Loucy (cell line): Measurements from ENCODE around the gene BCL2L13.
"Not testable (repeated sequence)": the region's sequence is repeated elsewhere in the genome, so short reads cannot be mapped to it uniquely, and the experiment has no call there.

Source experiments
- H2AFZ ChIP-seq: fragments of 200-600 bp; sonication (generic); 2 replicates; pipeline ENCODE4 v1.6.0; 2016; ENCODE audit warnings: antibody characterized with exemption, mild to moderate bottlenecking, low read length, moderate library complexity
- H3F3A ChIP-seq: fragments of 200-600 bp; 2 replicates; pipeline ENCODE4 v1.6.0; 2016; ENCODE audit warnings: antibody characterized with exemption, low read depth, mild to moderate bottlenecking
- H3K27me3 ChIP-seq: fragments of 200-600 bp; sonication (generic); 2 replicates; pipeline ENCODE4 v1.6.1; 2014; ENCODE audit warnings: low read length, mild to moderate bottlenecking; ENCODE audit not compliant: insufficient read depth, poor library complexity, severe bottlenecking
- H3K36me3 ChIP-seq: fragments of 200-600 bp; sonication (generic); 2 replicates; pipeline ENCODE4 v1.6.1; 2016; ENCODE audit warnings: low read length; ENCODE audit not compliant: insufficient read depth
- H3K4me1 ChIP-seq: fragments of 200-600 bp; sonication (generic); 2 replicates; pipeline ENCODE4 v1.5.1; 2014; ENCODE audit warnings: low read length, mild to moderate bottlenecking; ENCODE audit not compliant: insufficient read depth, poor library complexity, severe bottlenecking
- H3K4me2 ChIP-seq: fragments of 200-600 bp; sonication (generic); 2 replicates; pipeline ENCODE4 v1.6.0; 2014; ENCODE audit warnings: antibody characterized with exemption, low read length, low read depth, mild to moderate bottlenecking; ENCODE audit not compliant: poor library complexity, severe bottlenecking
- H3K4me3 ChIP-seq: fragments of 200-600 bp; sonication (generic); 2 replicates; pipeline ENCODE4 v1.5.1; 2014; ENCODE audit warnings: low read length, mild to moderate bottlenecking, mixed read lengths; ENCODE audit not compliant: poor library complexity, severe bottlenecking
- H3K79me2 ChIP-seq: fragments of 200-600 bp; sonication (generic); 2 replicates; pipeline ENCODE4 v1.6.1; 2014; ENCODE audit warnings: low read length; ENCODE audit not compliant: insufficient read depth
- H3K9ac ChIP-seq: fragments of 200-600 bp; sonication (generic); 2 replicates; pipeline ENCODE4 v1.6.0; 2014; ENCODE audit warnings: mild to moderate bottlenecking, low read depth, low read length, moderate library complexity; ENCODE audit not compliant: poor library complexity, severe bottlenecking
- H3K9me2 ChIP-seq: fragments of 200-600 bp; sonication (generic); replicated peaks from 2 replicates; pipeline ENCODE4 v1.6.1; 2016; ENCODE audit warnings: low read depth, low read length, mixed read lengths
- H3K9me3 ChIP-seq: fragments of 200-600 bp; sonication (generic); 2 replicates; pipeline ENCODE4 v1.6.1; 2014; ENCODE audit warnings: mild to moderate bottlenecking, antibody characterized with exemption, low read length, low read depth; ENCODE audit not compliant: insufficient read depth
- H4K20me1 ChIP-seq: fragments of 200-600 bp; sonication (generic); 2 replicates; pipeline ENCODE4 v1.6.0; 2014; ENCODE audit warnings: antibody characterized with exemption, low read length, mild to moderate bottlenecking; ENCODE audit not compliant: insufficient read depth, poor library complexity, severe bottlenecking
- CTCF ChIP-seq: fragments of 200-600 bp; sonication (generic); conservative IDR thresholded peaks from 2 replicates; pipeline ENCODE4 v1.5.1; 2014; ENCODE audit warnings: mild to moderate bottlenecking, antibody characterized with exemption, low read length
- EZH2phosphoT487 ChIP-seq: fragments of 200-600 bp; IDR thresholded peaks from 2 replicates; pipeline ENCODE4 v1.6.1; 2018; ENCODE audit warnings: antibody characterized with exemption, mild to moderate bottlenecking, moderate library complexity, borderline replicate concordance

Gene BCL2L13

DNA sequence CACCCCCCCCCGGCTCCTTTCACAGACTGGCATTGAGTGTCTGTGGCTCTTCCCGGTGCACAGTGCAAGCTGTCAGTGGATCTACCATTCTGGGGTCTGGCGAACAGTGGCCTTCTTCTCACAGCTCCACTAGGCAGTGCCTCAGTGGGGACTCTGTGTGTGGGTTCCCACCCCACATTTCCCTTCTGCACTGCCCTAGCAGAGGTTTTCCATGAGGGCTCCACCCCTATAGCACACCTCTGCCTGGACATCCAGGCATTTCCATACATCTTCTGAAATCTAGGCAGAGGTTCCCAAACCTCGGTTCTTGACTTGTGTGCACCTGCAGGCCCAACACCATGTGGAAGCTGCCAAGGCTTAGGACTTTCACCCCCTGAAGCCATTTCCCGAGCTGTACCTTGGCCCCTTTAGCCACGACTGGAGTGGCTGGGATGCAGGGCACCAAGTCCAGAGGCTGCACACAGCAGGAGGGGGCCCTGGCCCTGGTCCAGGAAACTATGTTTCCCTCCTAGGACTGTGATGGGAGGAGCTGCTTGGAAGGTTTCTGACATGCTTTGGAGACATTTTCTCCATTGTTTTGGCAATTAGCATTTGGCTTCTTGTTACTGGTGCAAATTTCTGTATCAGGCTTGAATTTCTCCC is 26.0 kb downstream of the BCL2L13 start:
- Histone ChIP-seq H3K9me2 (no peaks in the 10 kb centered on the region), H3K27me3 (no peaks in the 10 kb centered on the region), H3K9ac (no peak overlapping the region), H3F3A (no peaks in the 10 kb centered on the region), H3K79me2 (no peaks in the 10 kb centered on the region), H3K36me3 (peaks cover 8% of the 10 kb centered on the region; the same call in 1 of the 2 replicates), H4K20me1 (no peaks in the 10 kb centered on the region), H3K9me3 (no peaks in the 10 kb centered on the region), H2AFZ (no peak overlapping the region), H3K4me3 (no peak overlapping the region), H3K4me1 (no peaks in the 10 kb centered on the region), H3K4me2 (no peak overlapping the region)
- TF ChIP-seq CTCF (no peak), EZH2phosphoT487 (no peak)

GRCh38 chr22:17665248-17665647 is 26.7 kb downstream of the BCL2L13 start:
- Histone ChIP-seq H3K4me2 (no peak overlapping the region), H3K9me2 (no peaks in the 10 kb centered on the region), H3K79me2 (no peaks in the 10 kb centered on the region), H3F3A (no peaks in the 10 kb centered on the region), H3K4me3 (no peak overlapping the region), H3K27me3 (no peaks in the 10 kb centered on the region), H3K36me3 (peaks cover 8% of the 10 kb centered on the region; the same call in 1 of the 2 replicates), H3K9me3 (no peaks in the 10 kb centered on the region), H3K4me1 (no peaks in the 10 kb centered on the region), H3K9ac (no peak overlapping the region), H4K20me1 (no peaks in the 10 kb centered on the region), H2AFZ (no peak overlapping the region)
- TF ChIP-seq CTCF, result no peak
- no peak for TF ChIP-seq EZH2phosphoT487

GRCh38 chr22:17665854-17666253 is 27.3 kb downstream of the BCL2L13 start:
- TF ChIP-seq CTCF (no peak), EZH2phosphoT487 (no peak)
- Histone ChIP-seq H4K20me1 (no peaks in the 10 kb centered on the region), H3K4me3 (no peak overlapping the region), H3K27me3 (no peaks in the 10 kb centered on the region), H3K9me3 (no peaks in the 10 kb centered on the region), H3K9ac (no peak overlapping the region), H2AFZ (no peak overlapping the region), H3F3A (no peaks in the 10 kb centered on the region), H3K9me2 (no peaks in the 10 kb centered on the region), H3K36me3 (peaks cover 8% of the 10 kb centered on the region; the same call in 1 of the 2 replicates), H3K4me2 (no peak overlapping the region), H3K79me2 (no peaks in the 10 kb centered on the region), H3K4me1 (no peaks in the 10 kb centered on the region)

DNA sequence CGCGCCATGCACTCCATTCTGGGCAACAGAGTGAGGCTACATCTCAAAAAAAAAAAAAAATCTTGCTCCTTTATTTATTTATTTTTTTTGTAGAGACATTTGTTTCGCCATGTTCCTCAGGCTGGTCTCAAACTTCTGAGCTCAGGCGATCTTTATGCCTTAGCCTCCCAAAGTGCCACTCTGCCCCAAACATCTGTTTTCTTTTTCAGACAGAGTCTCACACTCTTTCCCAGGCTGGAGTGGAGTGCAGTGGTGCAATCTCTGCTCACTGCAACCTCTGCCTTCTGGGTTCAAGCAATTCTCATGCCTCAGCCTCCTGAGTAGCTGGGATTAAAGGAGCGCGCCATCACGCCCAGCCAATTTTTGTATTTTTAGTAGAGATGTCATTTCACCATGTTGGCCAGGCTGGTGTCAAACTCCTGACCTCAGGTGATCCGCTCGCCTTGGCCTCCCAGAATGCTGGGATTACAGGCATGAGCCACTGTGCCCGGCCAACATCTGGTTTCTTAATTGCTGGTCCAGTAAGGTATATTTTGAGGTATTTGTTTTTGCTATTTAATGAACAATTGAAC is 33.0 kb downstream of the BCL2L13 start:
- H3K27me3 ChIP-seq, H3K9me2 ChIP-seq, H3K79me2 ChIP-seq: not testable (repeated sequence)

More for the DNA sequence above, 33.0 kb downstream of the BCL2L13 start:
- H3K9me3 ChIP-seq, H4K20me1 ChIP-seq, H3K4me3 ChIP-seq, H2AFZ ChIP-seq, H3K4me2 ChIP-seq, H3K36me3 ChIP-seq, H3K9ac ChIP-seq, H3K4me1 ChIP-seq, H3F3A ChIP-seq: not testable (repeated sequence)
